ENCODE results near the gene CTSA. TPM values are rescaled to one million over a fixed set of nuclear protein-coding genes. Genes with fewer than 3 reads are reported as not detected.
"Not testable (repeated sequence)": the region's sequence is repeated elsewhere in the genome, so short reads cannot be mapped to it uniquely, and the experiment has no call there.

Gene CTSA
- total and polyA plus RNA-seq, 2 experiments from 2014 or later = 61.6 to 78.1 TPM

GRCh38 chr20:45899046-45899835 is 8.1 kb downstream of the CTSA start:
- H3K36me3 ChIP-seq = peaks cover 63% of the 10 kb centered on the region
- TF ChIP-seq, protein P1, sequence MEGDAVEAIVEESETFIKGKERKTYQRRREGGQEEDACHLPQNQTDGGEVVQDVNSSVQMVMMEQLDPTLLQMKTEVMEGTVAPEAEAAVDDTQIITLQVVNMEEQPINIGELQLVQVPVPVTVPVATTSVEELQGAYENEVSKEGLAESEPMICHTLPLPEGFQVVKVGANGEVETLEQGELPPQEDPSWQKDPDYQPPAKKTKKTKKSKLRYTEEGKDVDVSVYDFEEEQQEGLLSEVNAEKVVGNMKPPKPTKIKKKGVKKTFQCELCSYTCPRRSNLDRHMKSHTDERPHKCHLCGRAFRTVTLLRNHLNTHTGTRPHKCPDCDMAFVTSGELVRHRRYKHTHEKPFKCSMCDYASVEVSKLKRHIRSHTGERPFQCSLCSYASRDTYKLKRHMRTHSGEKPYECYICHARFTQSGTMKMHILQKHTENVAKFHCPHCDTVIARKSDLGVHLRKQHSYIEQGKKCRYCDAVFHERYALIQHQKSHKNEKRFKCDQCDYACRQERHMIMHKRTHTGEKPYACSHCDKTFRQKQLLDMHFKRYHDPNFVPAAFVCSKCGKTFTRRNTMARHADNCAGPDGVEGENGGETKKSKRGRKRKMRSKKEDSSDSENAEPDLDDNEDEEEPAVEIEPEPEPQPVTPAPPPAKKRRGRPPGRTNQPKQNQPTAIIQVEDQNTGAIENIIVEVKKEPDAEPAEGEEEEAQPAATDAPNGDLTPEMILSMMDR (IDR thresholded peaks at IDR 0.05; ENCODE audit: low read depth, low read length) = no peak

DNA sequence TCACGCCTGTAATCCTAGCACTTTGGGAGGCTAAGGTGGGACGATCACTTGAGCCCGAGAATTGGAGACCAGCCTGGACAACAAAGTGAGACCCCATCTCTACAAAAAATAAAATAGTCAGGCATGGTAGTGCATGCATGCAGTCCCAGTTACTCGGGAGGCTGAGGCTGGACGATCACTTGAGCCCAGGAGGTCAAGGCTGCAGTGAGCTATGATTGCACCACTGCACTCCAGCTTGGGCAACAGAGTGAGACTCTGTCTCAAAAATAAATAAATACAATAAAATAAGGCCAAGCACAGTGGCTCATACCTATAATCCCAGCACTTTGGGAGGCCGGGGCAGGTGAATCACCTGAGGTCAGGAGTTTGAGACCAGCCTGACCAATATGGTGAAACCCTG is 10.2 kb downstream of the CTSA start:
- not testable (repeated sequence) for H3K9me3 ChIP-seq (ENCODE audit: low read depth); H3K4me1 ChIP-seq (ENCODE audit: low read depth); H3K4me3 ChIP-seq; H3K27ac ChIP-seq; DNase-seq (ENCODE audit: low read depth in 1 of 2, low spot score in 1 of 2); H3K27me3 ChIP-seq
- H3K36me3 ChIP-seq = peaks cover 63% of the 10 kb centered on the region

More at GRCh38 chr20:45899046-45899835, 8.1 kb downstream of the CTSA start:
- Histone ChIP-seq H3K4me1 (ENCODE audit: low read depth) (no peaks in the 10 kb centered on the region), H3K27ac (no peak overlapping the region), H3K9me3 (ENCODE audit: low read depth) (no peaks in the 10 kb centered on the region), H3K27me3 (no peaks in the 10 kb centered on the region), H3K4me3 (no peak overlapping the region)
- DNase-seq (ENCODE audit: low read depth in 1 of 2, low spot score in 1 of 2) = no peak

- Histone ChIP-seq H3K27ac (no peak overlapping the region), H3K36me3 (peaks cover 56% of the 10 kb centered on the region), H3K27me3 (no peaks in the 10 kb centered on the region), H3K4me3 (no peak overlapping the region), H3K9me3 (ENCODE audit: low read depth) (no peaks in the 10 kb centered on the region), H3K4me1 (ENCODE audit: low read depth) (no peaks in the 10 kb centered on the region)
- TF ChIP-seq, protein P1 (IDR thresholded peaks at IDR 0.05; ENCODE audit: low read depth, low read length) = no peak
- no peak for DNase-seq (ENCODE audit: low read depth in 1 of 2, low spot score in 1 of 2)
These were observed 11.1 kb downstream of the CTSA start for GRCh38 chr20:45902199-45902701.

GRCh38 chr20:45904583-45905504 is 13.7 kb downstream of the CTSA start:
- TF ChIP-seq, protein P1 (IDR thresholded peaks at IDR 0.05; ENCODE audit: low read depth, low read length) = no peak
- no peak for DNase-seq (ENCODE audit: low read depth in 1 of 2, low spot score in 1 of 2)
- peaks cover 44% of the 10 kb centered on the region for H3K36me3 ChIP-seq
- no peaks in the 10 kb centered on the region for H3K9me3 ChIP-seq (ENCODE audit: low read depth)
- H3K4me3 ChIP-seq = no peak overlapping the region
- H3K27ac ChIP-seq = no peak overlapping the region
- H3K27me3 ChIP-seq = no peaks in the 10 kb centered on the region
- no peaks in the 10 kb centered on the region for H3K4me1 ChIP-seq (ENCODE audit: low read depth)

DNA sequence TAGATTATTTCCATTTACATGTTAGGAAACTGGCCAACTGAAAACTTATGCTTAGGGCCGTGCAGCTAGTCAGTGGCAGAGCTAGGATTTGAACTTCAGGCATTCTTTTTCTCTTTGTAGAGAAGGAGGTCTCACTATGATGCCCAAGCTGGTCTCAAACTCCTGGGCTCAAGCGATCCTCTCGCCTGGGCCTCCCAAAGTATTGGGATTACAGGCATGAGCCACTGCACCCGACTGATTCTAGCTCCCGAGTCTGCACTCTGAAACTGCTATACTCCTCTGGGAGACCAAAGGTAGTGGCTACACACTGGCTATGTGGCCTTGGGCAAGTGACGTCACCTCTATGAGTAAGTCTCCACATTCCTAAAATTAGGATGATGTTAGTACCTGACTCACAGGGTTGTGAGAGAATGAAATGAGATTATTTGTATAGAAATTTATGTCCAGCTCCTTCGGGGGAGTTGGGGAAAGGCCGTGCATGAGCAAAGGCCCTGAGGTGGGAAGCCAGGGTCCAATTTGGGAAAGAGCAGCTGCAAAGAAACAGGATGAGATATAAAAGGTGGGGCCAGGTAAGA is 14.5 kb downstream of the CTSA start:
- Histone ChIP-seq H3K4me1 (ENCODE audit: low read depth) (no peaks in the 10 kb centered on the region), H3K4me3 (no peak overlapping the region), H3K27me3 (no peaks in the 10 kb centered on the region), H3K36me3 (peaks cover 41% of the 10 kb centered on the region), H3K27ac (no peak overlapping the region), H3K9me3 (ENCODE audit: low read depth) (no peaks in the 10 kb centered on the region)
- no peak for DNase-seq (ENCODE audit: low read depth in 1 of 2, low spot score in 1 of 2)
- TF ChIP-seq, protein P1 (IDR thresholded peaks at IDR 0.05; ENCODE audit: low read depth, low read length) = no peak

All from cardiac muscle cell (in vitro differentiated cells and primary cell).